Upper lobe of left lung (tissue), 4 donors: Measurements from ENCODE around the gene CDC42BPG.

Experiments used
- CTCF ChIP-seq, 6 experiments: fragments of 450-650 bp in 4 of 6; fragments of 200-600 bp in 2 of 6; sonication (generic) in 2 of 6; IDR thresholded peaks; one replicate each; pipeline ENCODE4 v1.5.1; 2016 to 2019; ENCODE audit warnings: antibody characterized with exemption in 6 of 6
- POLR2AphosphoS5 ChIP-seq, 2 donors: sonication (generic); formaldehyde crosslinking; IDR thresholded peaks; one replicate each; pipeline ENCODE4 v1.5.1; 2017; ENCODE audit warnings: antibody characterized with exemption in 2 of 2

DNA sequence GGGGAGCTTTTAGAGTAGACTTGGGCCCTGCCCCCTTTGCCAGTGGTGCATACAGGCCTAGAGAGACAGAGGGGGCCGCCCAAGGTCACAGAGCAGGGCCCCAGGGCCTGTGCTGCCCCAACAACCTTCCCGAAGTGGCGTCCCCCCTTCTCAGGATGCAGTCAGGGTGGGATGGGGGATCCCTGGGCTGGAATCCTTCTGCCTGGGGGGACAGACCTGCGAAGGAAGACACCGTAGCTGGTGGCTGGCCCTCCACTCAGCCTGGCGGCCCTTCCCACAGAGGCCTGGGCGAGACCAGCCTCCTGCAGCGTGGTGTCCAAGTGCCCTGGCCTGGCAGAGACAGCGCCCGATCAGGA is 48.4 kb upstream of the CDC42BPG start:
- no peak for TF ChIP-seq CTCF (IDR thresholded peaks at IDR 0.05)
- no peak for TF ChIP-seq POLR2AphosphoS5 (IDR thresholded peaks at IDR 0.05)
